ENCODE results near the gene P2RX7. TPM values are rescaled to one million over a fixed set of nuclear protein-coding genes. Genes with fewer than 3 reads are reported as not detected.
"Not testable (repeated sequence)": the region's sequence is repeated elsewhere in the genome, so short reads cannot be mapped to it uniquely, and the experiment has no call there.

P2RX7 gene
- total and polyA plus RNA-seq, 4 experiments from 2014 or later = 3.8 to 8.6 (median 7.1) TPM

- ChIA-PET CTCF (ENCODE audit: partially characterized antibody) (interaction anchor here (1.4 kb wide), 1 partner anchor 95 kb away, joined by 3 read pairs; no protein-coding TSS in a partner anchor), POLR2A (ENCODE audit: partially characterized antibody) (interaction anchor here (1.1 kb wide), 1 partner anchor 80 kb away, joined by 3 read pairs; no protein-coding TSS in a partner anchor)
- peak overlapping the region in 4 of 7 donors; percentile 0 to 82 (median 28) for H3K27ac Mint-ChIP-seq
- no peaks in the 10 kb centered on the region for H3K27me3 ChIP-seq (ENCODE audit: insufficient read depth, low read length)
- no peaks in the 10 kb centered on the region for H3K9me3 Mint-ChIP-seq
- no peak overlapping the region for H3K4me3 ChIP-seq (ENCODE audit: low read length in 2 of 2)
- peaks cover 0 to 15% of the 10 kb centered on the region in 2 donors for H3K36me3 Mint-ChIP-seq
- no peaks in the 10 kb centered on the region for H3K36me3 ChIP-seq (ENCODE audit: insufficient read depth, low read length)
- intact Hi-C loops (cut with micrococcal nuclease) = no loop called here
- H3K4me3 Mint-ChIP-seq = peak overlapping the region in 1 of 8 donors; percentile 52
- H3K27ac ChIP-seq (ENCODE audit: low read depth, low read length) = no peak overlapping the region
- peaks cover 10% of the 10 kb centered on the region for H3K4me1 ChIP-seq (ENCODE audit: insufficient read depth, low read length)
- H3K27me3 Mint-ChIP-seq = no peaks in the 10 kb centered on the region
- H3K4me1 Mint-ChIP-seq = peaks cover 15 to 25% (median 20%) of the 10 kb centered on the region in 4 donors
- no peak for DNase-seq
- H3K9me3 ChIP-seq (ENCODE audit: control insufficient read depth in 1 of 2, low read length in 2 of 2) = no peaks in the 10 kb centered on the region
Observed at GRCh38 chr12:121144416-121144914, 11.8 kb downstream of the P2RX7 start.

- Mint-ChIP-seq H3K27ac (peak overlapping the region in 5 of 7 donors; percentile 9 to 67 (median 58)), H3K4me3 (peak overlapping the region in 4 of 8 donors; percentile 30 to 61 (median 54)), H3K4me1 (peaks cover 15 to 25% (median 19%) of the 10 kb centered on the region in 4 donors), H3K9me3 (no peaks in the 10 kb centered on the region), H3K36me3 (peaks cover 0 to 11% of the 10 kb centered on the region in 2 donors), H3K27me3 (no peaks in the 10 kb centered on the region)
- H3K36me3 ChIP-seq (ENCODE audit: insufficient read depth, low read length) = no peaks in the 10 kb centered on the region
- H3K4me1 ChIP-seq (ENCODE audit: insufficient read depth, low read length) = peaks cover 10% of the 10 kb centered on the region
- no peaks in the 10 kb centered on the region for H3K27me3 ChIP-seq (ENCODE audit: insufficient read depth, low read length)
- H3K4me3 ChIP-seq (ENCODE audit: low read length in 2 of 2) = no peak overlapping the region
- intact Hi-C loops (cut with micrococcal nuclease) = no loop called here
- H3K27ac ChIP-seq (ENCODE audit: low read depth, low read length) = no peak overlapping the region
- ChIA-PET POLR2A (ENCODE audit: partially characterized antibody) (no interaction called here), CTCF (ENCODE audit: partially characterized antibody) (interaction anchor here (0.6 to 1.4 kb wide), 3 partner anchors 9 to 667 kb away, joined by 3 read pairs; no protein-coding TSS in a partner anchor)
- no peaks in the 10 kb centered on the region for H3K9me3 ChIP-seq (ENCODE audit: control insufficient read depth in 1 of 2, low read length in 2 of 2)
- DNase-seq = no peak
Observed at GRCh38 chr12:121145221-121145620, 12.5 kb downstream of the P2RX7 start.

GRCh38 chr12:121149289-121149688 lies 16.6 kb downstream of the P2RX7 start:
- H3K4me3 Mint-ChIP-seq; POLR2A ChIA-PET (ENCODE audit: partially characterized antibody); H3K36me3 ChIP-seq (ENCODE audit: insufficient read depth, low read length): not testable (repeated sequence)

GRCh38 chr12:121154793-121155375 lies 22.2 kb downstream of the P2RX7 start:
- H3K27me3 Mint-ChIP-seq = no peaks in the 10 kb centered on the region
- no peak overlapping the region for H3K4me3 Mint-ChIP-seq
- H3K9me3 Mint-ChIP-seq = peaks cover 0 to 9% (median 5%) of the 10 kb centered on the region in 8 donors
- ChIA-PET CTCF (ENCODE audit: partially characterized antibody) (interaction anchor here (0.6 to 2.7 kb wide), 3 partner anchors 9 to 75 kb away, joined by 3 to 7 read pairs (median 5); no protein-coding TSS in a partner anchor), POLR2A (ENCODE audit: partially characterized antibody) (no interaction called here)
- H3K36me3 ChIP-seq (ENCODE audit: insufficient read depth, low read length) = peaks cover 6% of the 10 kb centered on the region
- peaks cover 19 to 46% of the 10 kb centered on the region in 2 donors for H3K36me3 Mint-ChIP-seq
- no peaks in the 10 kb centered on the region for H3K9me3 ChIP-seq (ENCODE audit: control insufficient read depth in 1 of 2, low read length in 2 of 2)
- peaks cover 0 to 4% (median 2%) of the 10 kb centered on the region in 4 donors for H3K4me1 Mint-ChIP-seq
- no peak for DNase-seq
- intact Hi-C loops (cut with micrococcal nuclease) = no loop called here
- no peak overlapping the region for H3K4me3 ChIP-seq (ENCODE audit: low read length in 2 of 2)
- no peak overlapping the region for H3K27ac ChIP-seq (ENCODE audit: low read depth, low read length)
- no peaks in the 10 kb centered on the region for H3K4me1 ChIP-seq (ENCODE audit: insufficient read depth, low read length)
- peak overlapping the region in 1 of 7 donors; percentile 52 for H3K27ac Mint-ChIP-seq
- H3K27me3 ChIP-seq (ENCODE audit: insufficient read depth, low read length) = no peaks in the 10 kb centered on the region

More at GRCh38 chr12:121149289-121149688, 16.6 kb downstream of the P2RX7 start:
- H3K27me3 ChIP-seq (ENCODE audit: insufficient read depth, low read length); H3K27me3 Mint-ChIP-seq; H3K27ac Mint-ChIP-seq; H3K4me3 ChIP-seq (ENCODE audit: low read length in 2 of 2); intact Hi-C loops (cut with micrococcal nuclease); H3K36me3 Mint-ChIP-seq; DNase-seq; H3K27ac ChIP-seq (ENCODE audit: low read depth, low read length); H3K4me1 ChIP-seq (ENCODE audit: insufficient read depth, low read length); H3K9me3 Mint-ChIP-seq; H3K9me3 ChIP-seq (ENCODE audit: control insufficient read depth in 1 of 2, low read length in 2 of 2): not testable (repeated sequence)
- CTCF ChIA-PET (ENCODE audit: partially characterized antibody) = interaction anchor here (0.6 kb wide), 1 partner anchor 10 kb away, joined by 3 read pairs; no protein-coding TSS in a partner anchor
- peaks cover 12 to 19% (median 16%) of the 10 kb centered on the region in 4 donors for H3K4me1 Mint-ChIP-seq

GRCh38 chr12:121156365-121156764 lies 23.7 kb downstream of the P2RX7 start:
- Mint-ChIP-seq H3K9me3 (peaks cover 0 to 9% (median 5%) of the 10 kb centered on the region in 8 donors), H3K27ac (peak overlapping the region in 1 of 7 donors; percentile 12), H3K4me1 (peaks cover 0 to 4% (median 2%) of the 10 kb centered on the region in 4 donors), H3K27me3 (no peaks in the 10 kb centered on the region), H3K4me3 (no peak overlapping the region), H3K36me3 (peaks cover 26 to 58% of the 10 kb centered on the region in 2 donors)
- Histone ChIP-seq H3K36me3 (ENCODE audit: insufficient read depth, low read length) (peaks cover 6% of the 10 kb centered on the region), H3K9me3 (ENCODE audit: control insufficient read depth in 1 of 2, low read length in 2 of 2) (no peaks in the 10 kb centered on the region), H3K4me3 (ENCODE audit: low read length in 2 of 2) (no peak overlapping the region), H3K27me3 (ENCODE audit: insufficient read depth, low read length) (no peaks in the 10 kb centered on the region), H3K4me1 (ENCODE audit: insufficient read depth, low read length) (no peaks in the 10 kb centered on the region), H3K27ac (ENCODE audit: low read depth, low read length) (no peak overlapping the region)
- no peak for DNase-seq
- ChIA-PET CTCF (ENCODE audit: partially characterized antibody) (interaction anchor here (2.7 kb wide), 1 partner anchor 74 kb away, joined by 7 read pairs; no protein-coding TSS in a partner anchor), POLR2A (ENCODE audit: partially characterized antibody) (no interaction called here)
- intact Hi-C loops (cut with micrococcal nuclease) = no loop called here

- Histone ChIP-seq H3K4me1 (ENCODE audit: insufficient read depth, low read length) (no peaks in the 10 kb centered on the region), H3K27ac (ENCODE audit: low read depth, low read length) (no peak overlapping the region), H3K4me3 (ENCODE audit: low read length in 2 of 2) (no peak overlapping the region), H3K36me3 (ENCODE audit: insufficient read depth, low read length) (peaks cover 6% of the 10 kb centered on the region), H3K9me3 (ENCODE audit: control insufficient read depth in 1 of 2, low read length in 2 of 2) (no peaks in the 10 kb centered on the region), H3K27me3 (ENCODE audit: insufficient read depth, low read length) (no peaks in the 10 kb centered on the region)
- Mint-ChIP-seq H3K27me3 (no peaks in the 10 kb centered on the region), H3K4me1 (peaks cover 0 to 4% (median 2%) of the 10 kb centered on the region in 4 donors), H3K36me3 (peaks cover 26 to 64% of the 10 kb centered on the region in 2 donors), H3K4me3 (peak overlapping the region in 1 of 8 donors; percentile 3), H3K27ac (no peak overlapping the region), H3K9me3 (peaks cover 0 to 9% (median 5%) of the 10 kb centered on the region in 8 donors)
- CTCF ChIA-PET (ENCODE audit: partially characterized antibody) = interaction anchor here (1.1 kb wide), 1 partner anchor 511 kb away, joined by 3 read pairs; no protein-coding TSS in a partner anchor
- intact Hi-C loops (cut with micrococcal nuclease) = no loop called here
- POLR2A ChIA-PET (ENCODE audit: partially characterized antibody) = no interaction called here
- DNase-seq = no peak
Observed at GRCh38 chr12:121158085-121158484, 25.4 kb downstream of the P2RX7 start.

GRCh38 chr12:121158728-121159351 lies 26.2 kb downstream of the P2RX7 start:
- H3K27me3 ChIP-seq (ENCODE audit: insufficient read depth, low read length); POLR2A ChIA-PET (ENCODE audit: partially characterized antibody); H3K27ac Mint-ChIP-seq; DNase-seq; H3K4me3 ChIP-seq (ENCODE audit: low read length in 2 of 2); H3K27me3 Mint-ChIP-seq; H3K4me3 Mint-ChIP-seq; H3K4me1 Mint-ChIP-seq; H3K9me3 ChIP-seq (ENCODE audit: control insufficient read depth in 1 of 2, low read length in 2 of 2); H3K9me3 Mint-ChIP-seq; H3K27ac ChIP-seq (ENCODE audit: low read depth, low read length); H3K4me1 ChIP-seq (ENCODE audit: insufficient read depth, low read length); H3K36me3 ChIP-seq (ENCODE audit: insufficient read depth, low read length); intact Hi-C loops (cut with micrococcal nuclease): not testable (repeated sequence)
- CTCF ChIA-PET (ENCODE audit: partially characterized antibody) = interaction anchor here (0.6 to 0.7 kb wide), 2 partner anchors 50 to 653 kb away, joined by 5 read pairs; no protein-coding TSS in a partner anchor
- peaks cover 26 to 67% of the 10 kb centered on the region in 2 donors for H3K36me3 Mint-ChIP-seq
